ENCODE measurements around the gene PNPLA7. TPM values are rescaled to one million over a fixed set of nuclear protein-coding genes. Genes with fewer than 3 reads are reported as not detected.
"Not testable (repeated sequence)": the region's sequence is repeated elsewhere in the genome, so short reads cannot be mapped to it uniquely, and the experiment has no call there.

Gene PNPLA7
- total RNA-seq, 4 donors from 2014 or later: 11.4 to 48.6 (median 27.2) TPM

GRCh38 chr9:137410891-137411249 is 139.3 kb downstream of the PNPLA7 start:
- Histone ChIP-seq H3K4me1 (peaks cover 0 to 35% (median 9%) of the 10 kb centered on the region in 4 donors), H3K9me3 (no peaks in the 10 kb centered on the region), H3K27me3 (no peaks in the 10 kb centered on the region), H3K36me3 (no peaks in the 10 kb centered on the region), H3K27ac (peak overlapping the region in 3 of 4 donors; percentile 31 to 70 (median 52)), H3K4me3 (no peak overlapping the region)
- TF ChIP-seq POLR2A (IDR thresholded peaks at IDR 0.05): no peak
- TF ChIP-seq CTCF (IDR thresholded peaks at IDR 0.05): no peak
- no peak for DNase-seq

GRCh38 chr9:137410236-137410890 is 139.8 kb downstream of the PNPLA7 start:
- not testable (repeated sequence) for H3K9me3 ChIP-seq, H3K4me3 ChIP-seq, H3K36me3 ChIP-seq, H3K27me3 ChIP-seq, DNase-seq
- Histone ChIP-seq H3K27ac (peak overlapping the region in 2 of 4 donors; percentile 31 to 70), H3K4me1 (peaks cover 0 to 35% (median 9%) of the 10 kb centered on the region in 4 donors)

Other genes with a start within 250 kb of the PNPLA7 start
- 10 to 100 TPM; 35.3 to 56.1 (median 43.8) TPM for gene NRARP, start 248.1 kb downstream of the PNPLA7 start, total RNA-seq
- gene EXD3, start 127.2 kb downstream of the PNPLA7 start, total RNA-seq: 10 to 100 TPM; 38.7 to 82.4 (median 61.6) TPM
- 10 to 100 TPM; 28.2 to 37.3 (median 33.2) TPM for gene NOXA1, start 127.0 kb downstream of the PNPLA7 start, total RNA-seq
- gene ENTPD8, start 109.0 kb downstream of the PNPLA7 start, total RNA-seq: 100 to 1,000 TPM in 2 of 4 donors, 10 to 100 TPM in 2; 26.4 to 143 (median 104) TPM
- 100 to 1,000 TPM in 3 of 4 donors, 10 to 100 TPM in 1; 47.0 to 135 (median 117) TPM for gene NSMF, start 91.1 kb downstream of the PNPLA7 start, total RNA-seq
- 10 to 100 TPM; 55.3 to 89.5 (median 84.8) TPM for gene MRPL41, start 1.5 kb upstream of the PNPLA7 start, total RNA-seq
- 10 to 100 TPM; 21.9 to 52.5 (median 44.5) TPM for gene DPH7, start 28.5 kb upstream of the PNPLA7 start, total RNA-seq
- gene ZMYND19, start 40.1 kb upstream of the PNPLA7 start, total RNA-seq: 10 to 100 TPM in 2 of 4 donors, 1 to 10 TPM in 2; 8.8 to 16.8 (median 12.9) TPM
- 100 to 1,000 TPM; 102 to 341 (median 175) TPM for gene ARRDC1, start 55.3 kb upstream of the PNPLA7 start, total RNA-seq
- 100 to 1,000 TPM in 3 of 4 donors, 10 to 100 TPM in 1; 77.2 to 300 (median 161) TPM for gene EHMT1, start 68.6 kb upstream of the PNPLA7 start, total RNA-seq